ENCODE data around the gene CD274. TPM values are rescaled to one million over a fixed set of nuclear protein-coding genes. Genes with fewer than 3 reads are reported as not detected.
A peak's percentile ranks its signal among the peaks of the same experiment; 100 is the strongest.
"Not testable (repeated sequence)": the region's sequence is repeated elsewhere in the genome, so short reads cannot be mapped to it uniquely, and the experiment has no call there.

The CD274 gene
- total and polyA plus RNA-seq, 5 experiments from 2014 or later, result 1.1 to 4.7 (median 3.9) TPM

GRCh38 chr9:5493679-5494511, 43.6 kb downstream of the CD274 start:
- Mint-ChIP-seq H3K27ac (peak overlapping the region in 6 of 10 donors; percentile 9 to 62 (median 32)), H3K9me3 (peaks cover 0 to 7% (median 0%) of the 10 kb centered on the region in 9 donors), H3K36me3 (no peaks in the 10 kb centered on the region), H3K4me1 (peaks cover 0 to 9% (median 2%) of the 10 kb centered on the region in 4 donors), H3K27me3 (no peaks in the 10 kb centered on the region), H3K4me3 (no peak overlapping the region)
- ATAC-seq, result no peak
- no peak for DNase-seq
- POLR2A ChIA-PET, result interaction anchor here (0.9 kb wide), 1 partner anchor 106 kb away, joined by 3 read pairs; no protein-coding TSS in a partner anchor

- POLR2A ChIA-PET, H3K4me3 Mint-ChIP-seq, H3K36me3 Mint-ChIP-seq, H3K27me3 Mint-ChIP-seq, ATAC-seq, H3K9me3 Mint-ChIP-seq, DNase-seq: not testable (repeated sequence)
- peaks cover 2 to 10% (median 3%) of the 10 kb centered on the region in 4 donors for H3K4me1 Mint-ChIP-seq
- H3K27ac Mint-ChIP-seq, result peak overlapping the region in 1 of 10 donors; percentile 27
Observed at GRCh38 chr9:5494765-5495164, 44.4 kb downstream of the CD274 start.

GRCh38 chr9:5499157-5499556, 48.8 kb downstream of the CD274 start:
- peaks cover 7 to 14% (median 8%) of the 10 kb centered on the region in 4 donors for H3K4me1 Mint-ChIP-seq
- peaks cover 0 to 12% (median 7%) of the 10 kb centered on the region in 9 donors for H3K9me3 Mint-ChIP-seq
- no peak for ATAC-seq
- no peak for DNase-seq
- H3K27me3 Mint-ChIP-seq, result peaks cover 0 to 7% (median 0%) of the 10 kb centered on the region in 5 donors
- H3K36me3 Mint-ChIP-seq, result peaks cover 0 to 2% (median 0%) of the 10 kb centered on the region in 3 donors
- H3K27ac Mint-ChIP-seq, result no peak overlapping the region
- POLR2A ChIA-PET, result interaction anchor here (0.6 kb wide), 1 partner anchor 21 kb away, joined by 3 read pairs; no protein-coding TSS in a partner anchor
- H3K4me3 Mint-ChIP-seq, result no peak overlapping the region

- H3K4me1 Mint-ChIP-seq, result peaks cover 9 to 18% (median 13%) of the 10 kb centered on the region in 4 donors
- peaks cover 2 to 20% (median 14%) of the 10 kb centered on the region in 9 donors for H3K9me3 Mint-ChIP-seq
- peaks cover 0 to 9% (median 0%) of the 10 kb centered on the region in 5 donors for H3K27me3 Mint-ChIP-seq
- H3K27ac Mint-ChIP-seq, result peak overlapping the region in 1 of 10 donors; percentile 26
- peaks cover 0 to 5% (median 0%) of the 10 kb centered on the region in 3 donors for H3K36me3 Mint-ChIP-seq
- POLR2A ChIA-PET, result no interaction called here
- DNase-seq (no peak), ATAC-seq (no peak)
- no peak overlapping the region for H3K4me3 Mint-ChIP-seq
Observed at GRCh38 chr9:5499889-5500398, 49.6 kb downstream of the CD274 start.

DNA sequence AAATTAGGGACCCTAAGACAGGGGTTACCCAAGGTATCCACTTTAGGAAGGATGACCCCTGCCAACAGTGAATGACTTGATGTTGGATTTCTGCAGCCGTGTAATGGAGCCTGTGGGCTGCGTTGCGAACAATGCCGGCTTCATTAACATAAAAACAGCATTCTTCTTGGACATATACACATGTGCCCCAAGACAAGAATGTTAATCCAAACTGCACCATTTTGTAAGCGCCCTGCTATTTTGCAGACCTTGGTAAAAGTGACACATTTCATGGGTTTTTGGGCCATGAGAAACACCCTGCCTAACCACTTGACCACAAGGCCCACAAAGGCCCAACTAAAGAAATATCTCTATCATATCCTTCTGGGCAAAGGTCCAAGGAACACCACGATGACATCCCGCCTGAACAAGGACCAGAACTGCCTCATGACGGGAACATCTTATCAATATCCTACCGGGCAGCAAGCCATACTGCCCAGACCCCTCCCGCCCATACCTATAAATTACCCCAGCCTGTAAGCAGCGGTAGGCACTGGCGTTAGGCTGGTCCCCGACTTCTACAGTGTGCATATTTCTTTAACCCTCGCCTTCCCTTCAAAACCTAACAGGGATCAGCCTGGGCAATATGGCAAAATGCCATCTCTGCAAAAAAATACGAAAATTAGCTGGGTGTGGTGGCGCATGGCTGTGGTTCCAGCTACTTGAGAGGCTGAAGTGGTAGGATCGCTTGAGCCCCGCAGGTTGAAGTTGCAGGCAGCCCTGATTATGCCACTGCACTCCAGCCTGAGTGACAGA, 50.3 kb downstream of the CD274 start:
- no peak for ATAC-seq
- Mint-ChIP-seq H3K4me3 (no peak overlapping the region), H3K4me1 (peaks cover 9 to 20% (median 14%) of the 10 kb centered on the region in 4 donors), H3K27ac (no peak overlapping the region), H3K27me3 (peaks cover 0 to 9% (median 0%) of the 10 kb centered on the region in 5 donors), H3K9me3 (peaks cover 2 to 26% (median 17%) of the 10 kb centered on the region in 9 donors), H3K36me3 (peaks cover 0 to 5% (median 0%) of the 10 kb centered on the region in 3 donors)
- no peak for DNase-seq
- POLR2A ChIA-PET, result no interaction called here

- peaks cover 2 to 31% (median 19%) of the 10 kb centered on the region in 9 donors for H3K9me3 Mint-ChIP-seq
- no peak for DNase-seq
- peak overlapping the region in 1 of 10 donors; percentile 1 for H3K4me3 Mint-ChIP-seq
- peaks cover 9 to 20% (median 14%) of the 10 kb centered on the region in 4 donors for H3K4me1 Mint-ChIP-seq
- no peak for ATAC-seq
- H3K27me3 Mint-ChIP-seq, result peaks cover 0 to 9% (median 0%) of the 10 kb centered on the region in 5 donors
- peaks cover 0 to 5% (median 0%) of the 10 kb centered on the region in 3 donors for H3K36me3 Mint-ChIP-seq
- H3K27ac Mint-ChIP-seq, result no peak overlapping the region
- POLR2A ChIA-PET, result no interaction called here
Observed at GRCh38 chr9:5502553-5502952, 52.2 kb downstream of the CD274 start.

- peaks cover 0 to 2% (median 0%) of the 10 kb centered on the region in 3 donors for H3K36me3 Mint-ChIP-seq
- H3K4me1 Mint-ChIP-seq, result peaks cover 6 to 31% (median 7%) of the 10 kb centered on the region in 4 donors
- POLR2A ChIA-PET, result no interaction called here
- H3K27me3 Mint-ChIP-seq, result peaks cover 0 to 1% (median 0%) of the 10 kb centered on the region in 5 donors
- H3K27ac Mint-ChIP-seq, result peak overlapping the region in 3 of 10 donors; percentile 44 to 80 (median 76)
- peaks cover 0 to 15% (median 8%) of the 10 kb centered on the region in 9 donors for H3K9me3 Mint-ChIP-seq
- H3K4me3 Mint-ChIP-seq, result no peak overlapping the region
- no peak for DNase-seq
- no peak for ATAC-seq
Observed at GRCh38 chr9:5509573-5509972, 59.2 kb downstream of the CD274 start.

- Mint-ChIP-seq H3K36me3 (no peaks in the 10 kb centered on the region), H3K9me3 (peaks cover 0 to 8% (median 0%) of the 10 kb centered on the region in 9 donors), H3K4me3 (peak within 1 kb of the TSS in 6 of 10 donors; percentile 12 to 72 (median 38)), H3K27me3 (no peaks in the 10 kb centered on the region), H3K4me1 (peaks cover 0 to 25% (median 5%) of the 10 kb centered on the region in 4 donors), H3K27ac (peak within 1 kb of the TSS in 6 of 10 donors; percentile 44 to 80 (median 74))
- ATAC-seq, result no peak
- DNase-seq, result no peak
- POLR2A ChIA-PET, result interaction anchor here (1.2 kb wide), 1 partner anchor 47 kb away, joined by 4 read pairs; no protein-coding TSS in a partner anchor
Observed at GRCh38 chr9:5510360-5510931, 60.1 kb downstream of the CD274 start, which contains the start of gene PDCD1LG2. PDCD1LG2 (plus strand) TSS chr9:5510531; CDS start chr9:5522547, 12,016 bp downstream.

GRCh38 chr9:5510989-5511388, 60.6 kb downstream of the CD274 start:
- Mint-ChIP-seq H3K4me3 (peak overlapping the region in 1 of 10 donors; percentile 69), H3K27ac (peak overlapping the region in 1 of 10 donors; percentile 80), H3K27me3 (no peaks in the 10 kb centered on the region), H3K4me1 (peaks cover 0 to 25% (median 5%) of the 10 kb centered on the region in 4 donors), H3K36me3 (no peaks in the 10 kb centered on the region), H3K9me3 (peaks cover 0 to 6% (median 0%) of the 10 kb centered on the region in 9 donors)
- ATAC-seq (no peak), DNase-seq (no peak)
- POLR2A ChIA-PET, result interaction anchor here (1.2 kb wide), 1 partner anchor 47 kb away, joined by 4 read pairs; no protein-coding TSS in a partner anchor

GRCh38 chr9:5511476-5511875, 61.1 kb downstream of the CD274 start:
- no peak overlapping the region for H3K27ac Mint-ChIP-seq
- H3K4me1 Mint-ChIP-seq, result peaks cover 0 to 25% (median 5%) of the 10 kb centered on the region in 4 donors
- H3K27me3 Mint-ChIP-seq, result no peaks in the 10 kb centered on the region
- peaks cover 0 to 3% (median 0%) of the 10 kb centered on the region in 9 donors for H3K9me3 Mint-ChIP-seq
- no peak for DNase-seq
- POLR2A ChIA-PET, result no interaction called here
- no peak for ATAC-seq
- H3K36me3 Mint-ChIP-seq, result no peaks in the 10 kb centered on the region
- no peak overlapping the region for H3K4me3 Mint-ChIP-seq

- POLR2A ChIA-PET, result no interaction called here
- Mint-ChIP-seq H3K9me3 (no peaks in the 10 kb centered on the region), H3K4me3 (no peak overlapping the region), H3K27ac (peak overlapping the region in 1 of 10 donors; percentile 53), H3K4me1 (peaks cover 0 to 25% (median 5%) of the 10 kb centered on the region in 4 donors), H3K27me3 (no peaks in the 10 kb centered on the region), H3K36me3 (no peaks in the 10 kb centered on the region)
- ATAC-seq (no peak), DNase-seq (no peak)
Observed at GRCh38 chr9:5511935-5512580, 61.7 kb downstream of the CD274 start.

Data from naive thymus-derived CD8-positive, alpha-beta T cell (primary cell).